Bronchial epithelial cell (primary cell): ENCODE data around the gene UNC13A. TPM values are rescaled to one million over a fixed set of nuclear protein-coding genes. Genes with fewer than 3 reads are reported as not detected.
A peak's percentile ranks its signal among the peaks of the same experiment; 100 is the strongest.

ENCODE experiments used
- DNase-seq: peaks from one replicate; pipeline ENCODE4 v3.0.0-alpha.2; 2010; ENCODE audit warnings: low read depth
- FAIRE-seq: peaks from 2 replicates; lab custom pipeline; 2011; peaks lifted over from hg19 to GRCh38; lab: Jason Lieb, UNC
- H3K27me3 ChIP-seq: 2 replicates; pipeline ENCODE4 v1.5.1; 2011; ENCODE audit warnings: low read length; ENCODE audit not compliant: control insufficient read depth, insufficient read depth
- H3K36me3 ChIP-seq: 2 replicates; pipeline ENCODE4 v1.5.1; 2011; ENCODE audit warnings: low read length; ENCODE audit not compliant: control insufficient read depth, insufficient read depth
- H3K4me3 ChIP-seq: 2 replicates; pipeline ENCODE4 v1.5.1; 2011; ENCODE audit warnings: mild to moderate bottlenecking, low read depth, low read length, control low read depth
- CTCF ChIP-seq: IDR thresholded peaks from 2 replicates; pipeline ENCODE4 v1.5.1; 2011; ENCODE audit warnings: mild to moderate bottlenecking, moderate library complexity, low read length, control low read depth, inconsistent platforms; ENCODE audit not compliant: insufficient read depth, severe bottlenecking
- total RNA-seq: library from RNA; depleted of rRNA; stranded (reverse); fragments of >200 nt; gene quantifications from 2 replicates; pipeline ENCODE4 v1.2.1, GENCODE V29; 2014

Gene UNC13A
- total RNA-seq, 1 donor from 2014 or later = under 0.01 TPM

GRCh38 chr19:17727843-17728242 lies 39.7 kb upstream of the UNC13A start:
- no peak for FAIRE-seq
- DNase-seq = no peak
- H3K27me3 ChIP-seq = no peaks in the 10 kb centered on the region
- peaks cover 11% of the 10 kb centered on the region for H3K36me3 ChIP-seq
- H3K4me3 ChIP-seq = no peak overlapping the region
- no peak for TF ChIP-seq CTCF

GRCh38 chr19:17726964-17727773 lies 39.0 kb upstream of the UNC13A start:
- no peak for DNase-seq
- Histone ChIP-seq H3K27me3 (no peaks in the 10 kb centered on the region), H3K36me3 (peaks cover 11% of the 10 kb centered on the region), H3K4me3 (no peak overlapping the region)
- no peak for FAIRE-seq
- no peak for TF ChIP-seq CTCF

GRCh38 chr19:17726136-17726741 lies 38.1 kb upstream of the UNC13A start:
- no peak for TF ChIP-seq CTCF
- FAIRE-seq (no peak), DNase-seq (no peak)
- no peak overlapping the region for H3K4me3 ChIP-seq
- H3K36me3 ChIP-seq = peaks cover 13% of the 10 kb centered on the region
- no peaks in the 10 kb centered on the region for H3K27me3 ChIP-seq

GRCh38 chr19:17725422-17726078 lies 37.4 kb upstream of the UNC13A start:
- no peak for FAIRE-seq
- no peak for DNase-seq
- peak; percentile 29 for TF ChIP-seq CTCF
- peaks cover 14% of the 10 kb centered on the region for H3K36me3 ChIP-seq
- H3K4me3 ChIP-seq = no peak overlapping the region
- H3K27me3 ChIP-seq = no peaks in the 10 kb centered on the region

GRCh38 chr19:17724655-17725054 lies 36.5 kb upstream of the UNC13A start:
- Histone ChIP-seq H3K4me3 (no peak overlapping the region), H3K27me3 (no peaks in the 10 kb centered on the region), H3K36me3 (peaks cover 14% of the 10 kb centered on the region)
- no peak for DNase-seq
- no peak for TF ChIP-seq CTCF
- peak; percentile 66 for FAIRE-seq
